Epithelial cell of esophagus (primary cell): ENCODE measurements around the gene SNX32.

Experiments used
- DNase-seq: peaks from one replicate; pipeline ENCODE4 v3.0.0; 2010; ENCODE audit warnings: low read depth
- H3K4me3 ChIP-seq: 2 replicates; pipeline ENCODE4 v1.5.1; 2011; ENCODE audit warnings: mild to moderate bottlenecking, low read length, control low read depth
- CTCF ChIP-seq: IDR thresholded peaks from 2 replicates; pipeline ENCODE4 v1.5.1; 2011; ENCODE audit warnings: low read depth, mild to moderate bottlenecking, low read length, control low read depth, inconsistent platforms; ENCODE audit not compliant: insufficient read depth; ENCODE audit errors: missing control alignments

SNX32 gene

GRCh38 chr11:65801153-65801987, 32.4 kb upstream of the SNX32 start:
- H3K4me3 ChIP-seq: no peak overlapping the region
- no peak for TF ChIP-seq CTCF
- no peak for DNase-seq

- DNase-seq: no peak
- TF ChIP-seq CTCF: no peak
- H3K4me3 ChIP-seq: no peak overlapping the region
Observed at GRCh38 chr11:65802841-65803240, 30.9 kb upstream of the SNX32 start.

- H3K4me3 ChIP-seq: no peak overlapping the region
- no peak for DNase-seq
- no peak for TF ChIP-seq CTCF
Observed at GRCh38 chr11:65803797-65804492, 29.8 kb upstream of the SNX32 start.

GRCh38 chr11:65806979-65807378, 26.8 kb upstream of the SNX32 start:
- no peak for TF ChIP-seq CTCF
- H3K4me3 ChIP-seq: no peak overlapping the region
- DNase-seq: no peak

GRCh38 chr11:65808744-65809341, 24.9 kb upstream of the SNX32 start:
- no peak for TF ChIP-seq CTCF
- DNase-seq: no peak
- H3K4me3 ChIP-seq: no peak overlapping the region

- no peak for TF ChIP-seq CTCF
- no peak for DNase-seq
- no peak overlapping the region for H3K4me3 ChIP-seq
Observed at GRCh38 chr11:65809496-65809895, 24.3 kb upstream of the SNX32 start.
